Epithelial cell of esophagus (primary cell): ENCODE results near the gene TMEM242.
"Not testable (repeated sequence)": the region's sequence is repeated elsewhere in the genome, so short reads cannot be mapped to it uniquely, and the experiment has no call there.

Source experiments
- DNase-seq: peaks from one replicate; pipeline ENCODE4 v3.0.0; 2010; ENCODE audit warnings: low read depth
- H3K4me3 ChIP-seq: 2 replicates; pipeline ENCODE4 v1.5.1; 2011; ENCODE audit warnings: mild to moderate bottlenecking, low read length, control low read depth
- CTCF ChIP-seq: IDR thresholded peaks from 2 replicates; pipeline ENCODE4 v1.5.1; 2011; ENCODE audit warnings: low read depth, mild to moderate bottlenecking, low read length, control low read depth, inconsistent platforms; ENCODE audit not compliant: insufficient read depth; ENCODE audit errors: missing control alignments

Gene TMEM242

DNA sequence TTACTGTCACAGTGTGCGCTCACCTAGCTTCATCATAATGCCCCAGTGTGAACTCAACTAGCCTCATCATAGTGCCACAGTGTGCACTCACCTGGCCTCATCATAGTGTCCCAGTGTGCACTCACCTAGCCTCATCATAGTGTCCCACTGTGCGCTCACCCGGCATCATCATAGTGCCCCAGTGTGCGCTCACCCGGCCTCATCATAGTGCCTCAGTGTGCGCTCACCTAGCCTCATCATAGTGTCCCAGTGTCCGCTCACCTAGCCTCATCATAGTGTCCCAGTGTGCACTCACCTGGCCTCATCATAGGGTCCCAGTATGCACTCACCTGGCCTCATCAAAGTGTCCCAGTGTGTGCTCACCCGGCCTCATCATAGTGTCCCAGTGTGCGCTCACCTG lies 10.6 kb downstream of the TMEM242 start:
- DNase-seq = no peak
- H3K4me3 ChIP-seq = no peak overlapping the region
- no peak for TF ChIP-seq CTCF

- H3K4me3 ChIP-seq = not testable (repeated sequence)
Measured at GRCh38 chr6:157310693-157311092, 12.6 kb downstream of the TMEM242 start.

DNA sequence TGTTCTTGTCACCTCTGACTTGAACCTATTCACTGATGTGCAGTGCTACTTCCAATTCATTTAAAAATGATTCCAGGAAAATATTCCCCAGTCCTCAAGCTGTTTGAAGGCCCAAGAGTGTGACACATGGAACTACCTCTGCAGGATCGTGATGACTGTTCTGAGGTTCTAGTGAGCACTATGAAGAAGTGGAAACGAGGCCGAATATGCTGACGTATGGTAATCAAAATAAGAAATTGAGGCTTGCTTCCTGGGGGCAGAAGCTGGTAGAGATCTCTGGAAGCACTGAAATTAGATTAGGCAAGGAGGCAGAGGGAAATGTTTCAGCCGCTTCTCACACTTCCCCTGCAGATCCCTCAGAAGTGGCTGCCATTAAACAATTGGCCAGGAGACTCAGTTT lies 15.7 kb downstream of the TMEM242 start:
- no peak for TF ChIP-seq CTCF
- no peak for DNase-seq
- no peak overlapping the region for H3K4me3 ChIP-seq

More at GRCh38 chr6:157310693-157311092, 12.6 kb downstream of the TMEM242 start:
- not testable (repeated sequence) for DNase-seq

DNA sequence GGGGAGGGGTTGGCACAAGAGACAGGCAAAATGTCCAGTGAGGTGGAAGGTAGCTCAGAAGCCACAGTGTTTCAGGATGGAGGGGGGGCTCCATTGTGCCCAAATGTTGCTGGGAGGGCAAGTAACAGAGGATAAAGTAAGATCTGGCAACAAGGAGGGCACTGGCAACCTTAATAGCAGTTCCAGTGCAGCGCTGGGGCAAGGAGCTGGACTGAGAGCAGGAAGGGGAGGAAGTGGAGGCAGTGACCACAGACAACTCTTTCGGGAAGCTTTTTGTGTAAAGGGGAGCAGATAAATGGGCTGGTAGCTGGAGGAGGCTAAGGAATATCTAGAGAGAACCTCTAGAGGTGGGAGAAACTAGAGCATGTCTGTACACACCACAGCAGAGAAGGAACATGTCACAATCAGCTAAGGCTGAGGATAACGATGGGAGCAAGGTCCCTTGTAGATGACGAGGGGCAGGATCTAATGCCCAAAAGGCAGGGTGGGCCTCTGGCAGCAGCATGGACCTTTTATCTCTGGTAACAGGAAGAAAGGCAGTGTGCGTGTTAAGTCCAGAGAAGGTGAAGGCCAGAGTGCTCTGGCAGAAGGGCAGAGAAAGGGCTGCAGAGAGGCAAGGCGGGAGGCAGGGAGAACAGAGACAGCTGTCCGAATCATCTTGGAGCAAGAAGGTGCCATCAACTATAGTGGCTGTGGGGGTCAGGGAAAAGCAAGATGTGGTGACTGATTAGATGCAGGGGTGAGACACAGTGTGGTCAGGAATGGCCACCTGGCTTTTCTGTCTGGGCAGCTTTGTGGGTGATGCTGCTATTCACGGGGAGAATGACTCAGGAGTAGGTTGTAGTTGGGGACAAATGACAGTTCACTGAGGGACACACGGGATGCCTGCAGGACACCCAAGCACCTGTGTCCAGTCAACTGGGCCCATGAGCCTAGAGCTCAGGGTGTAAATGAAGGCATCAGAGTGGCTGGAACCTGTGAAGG lies 17.4 kb downstream of the TMEM242 start:
- TF ChIP-seq CTCF = no peak
- no peak for DNase-seq
- no peak overlapping the region for H3K4me3 ChIP-seq

GRCh38 chr6:157304899-157305663 lies 18.2 kb downstream of the TMEM242 start:
- H3K4me3 ChIP-seq = no peak overlapping the region
- no peak for DNase-seq
- TF ChIP-seq CTCF = no peak

GRCh38 chr6:157302736-157303135 lies 20.6 kb downstream of the TMEM242 start:
- DNase-seq = no peak
- no peak overlapping the region for H3K4me3 ChIP-seq
- TF ChIP-seq CTCF = no peak

DNA sequence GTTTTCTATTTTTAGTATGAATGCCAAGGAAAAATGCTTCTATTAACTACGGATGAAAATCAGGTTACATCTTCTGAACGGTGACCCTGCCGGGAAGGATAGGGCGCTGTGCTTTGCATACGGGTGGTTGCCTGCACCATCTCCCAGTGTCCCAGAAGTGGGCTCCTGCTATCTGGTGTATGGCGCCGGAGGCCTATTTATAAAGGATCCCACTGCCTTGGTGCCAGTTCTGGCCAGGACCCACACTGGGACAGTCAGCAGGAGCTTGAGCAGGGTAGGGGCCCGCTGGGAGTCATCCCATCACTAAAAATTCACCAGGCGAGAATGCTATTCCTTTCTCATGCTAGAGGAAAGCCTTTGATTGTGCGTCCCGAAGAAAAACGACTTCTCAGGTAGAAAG lies 22.9 kb downstream of the TMEM242 start:
- no peak for DNase-seq
- no peak overlapping the region for H3K4me3 ChIP-seq
- TF ChIP-seq CTCF = no peak
